Measurements from ENCODE around the gene ARHGAP10. TPM values are rescaled to one million over a fixed set of nuclear protein-coding genes. Genes with fewer than 3 reads are reported as not detected.

The ARHGAP10 gene
- total RNA-seq, 1 donor from 2014 or later = 15.5 TPM

DNA sequence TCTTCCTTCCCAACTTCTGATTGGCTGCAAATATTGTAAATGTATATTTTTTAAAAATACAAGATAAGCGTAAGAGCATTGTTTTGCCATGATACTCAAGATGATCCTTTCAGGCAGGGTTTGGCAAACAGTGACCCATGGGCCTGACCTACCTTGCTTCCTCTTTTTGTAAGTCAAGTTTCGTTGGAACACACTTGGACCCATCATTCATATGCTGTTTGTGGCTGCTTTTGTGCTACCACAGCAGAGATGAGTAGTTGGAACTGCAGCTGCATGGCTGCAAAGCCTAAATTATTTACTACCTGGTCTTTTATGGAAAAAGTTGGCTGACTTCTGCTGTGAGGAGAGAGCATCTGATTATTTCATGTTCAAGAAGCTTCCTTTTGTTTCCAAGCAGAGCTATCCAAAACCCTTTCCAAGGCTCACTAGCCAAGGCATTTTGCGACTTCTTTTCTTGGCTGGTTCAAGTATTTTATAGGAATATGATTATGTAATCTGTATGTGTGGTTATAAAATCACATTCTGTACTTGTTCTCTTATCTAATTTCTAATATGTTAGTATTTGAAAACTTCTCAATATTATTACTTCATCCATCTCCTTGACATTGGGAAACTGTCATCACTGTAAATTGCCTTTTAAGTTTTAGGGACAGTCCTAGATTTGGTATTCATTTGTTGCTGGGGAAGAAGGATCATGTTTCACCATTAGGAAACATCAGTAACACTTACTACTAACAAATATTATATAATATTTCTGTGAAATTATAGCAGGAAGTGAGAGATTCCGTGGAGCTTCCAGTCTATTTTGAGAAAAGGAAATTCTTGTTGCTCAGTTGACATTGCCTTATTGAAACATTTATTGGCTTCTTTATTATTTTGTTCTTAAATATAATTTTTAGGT is 109.2 kb downstream of the ARHGAP10 start:
- Histone ChIP-seq H3K36me3 (ENCODE audit: control insufficient read depth, insufficient read depth, low read length) (no peaks in the 10 kb centered on the region), H3K27me3 (ENCODE audit: control insufficient read depth, insufficient read depth, low read length) (no peaks in the 10 kb centered on the region), H3K4me3 (ENCODE audit: low read depth, low read length) (no peak overlapping the region)
- DNase-seq (ENCODE audit: low read depth) = no peak
- TF ChIP-seq, protein P1, sequence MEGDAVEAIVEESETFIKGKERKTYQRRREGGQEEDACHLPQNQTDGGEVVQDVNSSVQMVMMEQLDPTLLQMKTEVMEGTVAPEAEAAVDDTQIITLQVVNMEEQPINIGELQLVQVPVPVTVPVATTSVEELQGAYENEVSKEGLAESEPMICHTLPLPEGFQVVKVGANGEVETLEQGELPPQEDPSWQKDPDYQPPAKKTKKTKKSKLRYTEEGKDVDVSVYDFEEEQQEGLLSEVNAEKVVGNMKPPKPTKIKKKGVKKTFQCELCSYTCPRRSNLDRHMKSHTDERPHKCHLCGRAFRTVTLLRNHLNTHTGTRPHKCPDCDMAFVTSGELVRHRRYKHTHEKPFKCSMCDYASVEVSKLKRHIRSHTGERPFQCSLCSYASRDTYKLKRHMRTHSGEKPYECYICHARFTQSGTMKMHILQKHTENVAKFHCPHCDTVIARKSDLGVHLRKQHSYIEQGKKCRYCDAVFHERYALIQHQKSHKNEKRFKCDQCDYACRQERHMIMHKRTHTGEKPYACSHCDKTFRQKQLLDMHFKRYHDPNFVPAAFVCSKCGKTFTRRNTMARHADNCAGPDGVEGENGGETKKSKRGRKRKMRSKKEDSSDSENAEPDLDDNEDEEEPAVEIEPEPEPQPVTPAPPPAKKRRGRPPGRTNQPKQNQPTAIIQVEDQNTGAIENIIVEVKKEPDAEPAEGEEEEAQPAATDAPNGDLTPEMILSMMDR (IDR thresholded peaks at IDR 0.05; ENCODE audit: insufficient read depth, low read length, poor library complexity, severe bottlenecking) = no peak

DNA sequence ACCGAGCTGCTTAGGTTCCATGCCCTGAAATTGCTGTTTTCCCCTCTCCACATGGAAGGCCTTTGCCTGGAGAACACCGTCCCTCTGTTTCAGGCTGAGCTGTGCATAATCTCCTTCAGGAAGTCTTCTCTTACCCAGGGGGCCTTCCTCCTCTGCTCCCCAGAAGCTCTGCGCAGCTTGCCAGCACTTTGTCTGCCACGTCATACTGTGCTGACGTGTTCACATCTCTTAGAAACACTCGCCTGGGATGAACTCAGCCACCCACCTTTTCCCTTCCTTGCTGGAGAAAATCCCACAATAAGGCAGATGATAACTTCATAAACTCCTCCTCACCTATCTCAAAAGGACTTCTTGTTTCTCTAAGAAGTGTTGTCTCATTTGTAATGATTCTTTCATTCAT is 110.7 kb downstream of the ARHGAP10 start:
- TF ChIP-seq, protein P1 (IDR thresholded peaks at IDR 0.05; ENCODE audit: insufficient read depth, low read length, poor library complexity, severe bottlenecking) = no peak
- Histone ChIP-seq H3K4me3 (ENCODE audit: low read depth, low read length) (no peak overlapping the region), H3K36me3 (ENCODE audit: control insufficient read depth, insufficient read depth, low read length) (no peaks in the 10 kb centered on the region), H3K27me3 (ENCODE audit: control insufficient read depth, insufficient read depth, low read length) (no peaks in the 10 kb centered on the region)
- DNase-seq (ENCODE audit: low read depth) = no peak

DNA sequence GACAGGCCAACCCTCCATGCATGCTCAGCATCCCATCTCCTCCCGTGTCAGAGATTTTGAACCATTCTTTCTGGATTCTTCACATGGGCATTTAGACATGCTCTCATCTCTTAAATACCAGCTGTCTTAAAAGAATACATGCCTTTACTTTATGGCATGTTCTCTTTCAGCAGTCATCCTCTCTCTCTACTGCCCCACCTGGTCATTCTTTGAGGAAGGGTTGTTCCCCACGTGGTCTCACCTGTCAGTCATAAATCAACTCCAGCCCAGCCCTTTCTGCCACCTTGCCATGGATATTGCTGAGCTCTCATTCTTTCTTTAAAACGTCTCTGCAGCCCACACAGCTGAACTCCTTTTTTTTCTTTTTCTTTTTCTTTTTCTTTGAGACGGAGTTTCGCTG is 111.3 kb downstream of the ARHGAP10 start:
- TF ChIP-seq, protein P1 (IDR thresholded peaks at IDR 0.05; ENCODE audit: insufficient read depth, low read length, poor library complexity, severe bottlenecking) = peak; percentile 14
- H3K27me3 ChIP-seq (ENCODE audit: control insufficient read depth, insufficient read depth, low read length) = no peaks in the 10 kb centered on the region
- H3K36me3 ChIP-seq (ENCODE audit: control insufficient read depth, insufficient read depth, low read length) = no peaks in the 10 kb centered on the region
- H3K4me3 ChIP-seq (ENCODE audit: low read depth, low read length) = no peak overlapping the region
- no peak for DNase-seq (ENCODE audit: low read depth)

DNA sequence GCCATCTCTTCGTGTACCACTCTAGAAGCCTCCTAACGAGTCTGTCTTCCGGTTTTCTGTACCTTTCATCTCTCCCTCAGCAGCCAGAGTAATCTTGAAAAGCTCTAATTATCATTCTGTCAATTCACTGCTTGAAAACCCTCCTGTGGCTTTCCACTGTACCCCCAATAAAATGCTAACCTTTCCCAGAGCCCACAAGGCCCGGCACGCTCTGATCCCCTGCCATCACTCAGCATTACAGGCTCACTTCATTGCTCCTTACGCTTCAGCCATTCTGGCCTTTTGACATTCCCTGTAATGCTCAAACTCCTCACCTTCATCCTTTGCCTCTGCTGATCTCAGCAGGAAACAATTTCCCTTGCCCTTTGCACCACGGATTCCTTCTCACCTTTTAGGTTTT is 112.9 kb downstream of the ARHGAP10 start:
- Histone ChIP-seq H3K36me3 (ENCODE audit: control insufficient read depth, insufficient read depth, low read length) (no peaks in the 10 kb centered on the region), H3K27me3 (ENCODE audit: control insufficient read depth, insufficient read depth, low read length) (no peaks in the 10 kb centered on the region), H3K4me3 (ENCODE audit: low read depth, low read length) (no peak overlapping the region)
- TF ChIP-seq, protein P1 (IDR thresholded peaks at IDR 0.05; ENCODE audit: insufficient read depth, low read length, poor library complexity, severe bottlenecking) = no peak
- no peak for DNase-seq (ENCODE audit: low read depth)

DNA sequence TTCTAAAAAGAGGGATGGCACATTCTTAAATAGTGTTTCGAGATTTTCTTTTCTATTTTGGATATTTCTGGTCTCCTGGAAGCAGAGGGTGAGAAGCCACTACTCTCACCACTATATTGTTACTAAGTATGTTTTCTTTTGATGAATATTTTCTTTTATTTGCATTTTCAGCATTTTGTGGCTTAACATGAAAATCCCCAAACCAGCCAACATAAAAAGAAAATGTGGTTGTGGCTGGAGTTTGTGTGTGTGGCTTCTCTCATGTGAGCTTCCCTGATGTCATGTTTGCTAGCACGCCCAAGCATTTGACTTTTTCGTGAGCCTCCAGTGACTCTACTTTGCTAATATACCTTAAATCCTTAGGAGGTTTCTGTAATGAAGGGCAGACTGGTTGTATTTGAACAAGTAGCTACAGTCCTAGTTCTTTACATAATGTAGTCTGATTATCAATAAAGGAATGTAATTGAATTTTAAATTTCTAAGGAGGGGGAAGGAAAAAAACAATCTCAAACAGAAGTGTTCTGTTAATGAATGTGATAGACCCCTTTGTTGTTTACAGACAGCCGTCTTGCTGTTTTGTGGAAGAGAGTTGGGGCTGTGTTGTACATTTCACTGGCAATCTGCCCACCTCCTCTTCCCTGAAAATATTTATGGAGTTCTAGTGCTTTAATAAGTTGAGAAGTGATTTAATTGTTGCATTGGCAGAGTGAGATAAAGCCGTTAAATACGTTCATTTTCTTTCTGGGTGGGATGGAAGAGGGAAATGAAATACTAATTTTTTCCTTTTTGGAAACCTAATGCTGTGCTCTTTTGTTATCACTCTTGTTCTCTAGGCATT is 114.6 kb downstream of the ARHGAP10 start:
- H3K27me3 ChIP-seq (ENCODE audit: control insufficient read depth, insufficient read depth, low read length) = no peaks in the 10 kb centered on the region
- TF ChIP-seq, protein P1 (IDR thresholded peaks at IDR 0.05; ENCODE audit: insufficient read depth, low read length, poor library complexity, severe bottlenecking) = no peak
- H3K4me3 ChIP-seq (ENCODE audit: low read depth, low read length) = no peak overlapping the region
- H3K36me3 ChIP-seq (ENCODE audit: control insufficient read depth, insufficient read depth, low read length) = no peaks in the 10 kb centered on the region
- DNase-seq (ENCODE audit: low read depth) = no peak

Measured in kidney epithelial cell (primary cell).